Measurements from ENCODE around the gene RFTN2. TPM values are rescaled to one million over a fixed set of nuclear protein-coding genes. Genes with fewer than 3 reads are reported as not detected.

Gene RFTN2
- total RNA-seq, 1 experiment from 2014 or later = 0.07 TPM

DNA sequence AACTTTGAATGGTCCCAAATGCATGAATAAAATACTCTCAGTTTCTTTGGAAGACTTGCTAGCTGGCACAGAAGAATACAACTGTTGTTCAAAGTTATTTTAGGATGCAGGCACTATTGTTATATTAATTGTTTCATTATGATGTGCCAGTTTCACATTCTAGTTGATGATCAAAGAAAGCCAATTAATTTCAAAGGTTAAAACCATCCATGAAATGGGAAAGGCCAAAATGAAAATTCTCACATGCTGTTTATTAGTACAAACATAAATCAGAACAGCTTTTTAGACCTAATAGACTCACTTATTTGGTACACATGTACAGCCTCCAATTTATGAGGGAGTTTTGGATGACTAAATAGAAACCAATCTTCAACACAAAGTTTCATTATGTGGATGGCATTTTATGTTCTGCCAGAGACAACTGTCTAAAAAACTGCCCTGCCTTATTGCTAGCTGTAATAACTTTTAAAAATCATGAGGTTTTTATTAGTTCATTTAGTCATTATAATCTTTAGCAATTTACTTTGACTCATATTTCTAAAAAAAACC is 42.2 kb downstream of the RFTN2 start:
- H3K27me3 ChIP-seq = no peaks in the 10 kb centered on the region
- H3K4me3 ChIP-seq = no peak overlapping the region
- DNase-seq = no peak
- H3K36me3 ChIP-seq = no peaks in the 10 kb centered on the region
- H3K9me3 ChIP-seq = no peaks in the 10 kb centered on the region

DNA sequence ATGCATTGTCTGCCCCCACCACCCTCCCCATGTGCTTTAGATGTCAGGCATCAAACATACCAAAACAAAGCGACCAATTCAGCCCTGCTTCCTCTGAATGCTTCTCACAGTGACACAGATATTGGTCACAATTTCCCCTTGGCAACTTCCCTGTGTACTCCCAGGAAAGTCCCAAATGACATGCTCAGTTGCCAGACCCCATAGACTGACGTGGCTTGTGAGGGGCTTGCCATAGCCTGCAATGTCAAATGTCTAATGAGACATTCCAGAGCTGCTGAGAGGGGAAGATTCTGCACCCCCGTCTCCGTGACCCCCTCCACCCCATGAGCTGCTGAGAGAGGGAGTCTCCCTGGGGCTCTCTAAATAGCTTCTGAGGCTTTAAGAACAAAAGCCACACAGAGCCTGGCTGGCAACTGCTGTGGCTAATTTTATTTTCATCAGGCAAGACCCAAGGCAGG is 47.3 kb downstream of the RFTN2 start:
- H3K27me3 ChIP-seq = no peaks in the 10 kb centered on the region
- H3K36me3 ChIP-seq = no peaks in the 10 kb centered on the region
- peak; percentile 9 for DNase-seq
- no peak overlapping the region for H3K4me3 ChIP-seq
- no peaks in the 10 kb centered on the region for H3K9me3 ChIP-seq

DNA sequence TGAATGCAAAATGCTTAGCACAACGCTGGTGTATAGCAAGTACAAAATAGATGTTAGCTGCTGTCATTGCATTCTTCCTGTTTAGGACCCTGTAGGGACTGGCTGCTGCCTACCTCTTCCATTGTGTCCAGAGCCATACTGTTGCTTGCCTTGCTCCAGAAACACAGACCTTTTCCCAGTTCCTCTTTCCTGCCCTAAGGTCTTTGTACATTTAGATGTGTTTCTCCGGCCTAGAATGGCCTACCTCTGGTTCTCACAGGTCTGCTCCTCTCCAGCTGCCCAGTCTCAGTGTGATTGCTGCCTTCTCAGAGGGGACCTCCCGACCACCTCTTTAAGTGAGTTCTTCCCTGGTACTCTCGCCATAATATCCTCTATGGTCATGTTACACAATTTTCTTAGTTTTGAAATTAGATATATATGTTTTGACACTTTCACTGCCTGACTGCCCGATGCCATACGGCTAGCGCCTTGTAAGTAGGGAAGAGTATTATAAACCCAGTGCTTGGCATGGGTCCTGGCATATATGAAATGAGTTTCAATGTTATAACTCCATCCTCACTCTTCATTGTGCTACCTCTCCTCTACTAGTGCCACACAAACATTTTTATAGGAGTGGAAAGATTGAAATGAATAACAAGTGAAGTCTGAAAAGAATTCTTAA is 48.3 kb downstream of the RFTN2 start:
- Histone ChIP-seq H3K27me3 (no peaks in the 10 kb centered on the region), H3K36me3 (no peaks in the 10 kb centered on the region), H3K4me3 (no peak overlapping the region), H3K9me3 (no peaks in the 10 kb centered on the region)
- no peak for DNase-seq

DNA sequence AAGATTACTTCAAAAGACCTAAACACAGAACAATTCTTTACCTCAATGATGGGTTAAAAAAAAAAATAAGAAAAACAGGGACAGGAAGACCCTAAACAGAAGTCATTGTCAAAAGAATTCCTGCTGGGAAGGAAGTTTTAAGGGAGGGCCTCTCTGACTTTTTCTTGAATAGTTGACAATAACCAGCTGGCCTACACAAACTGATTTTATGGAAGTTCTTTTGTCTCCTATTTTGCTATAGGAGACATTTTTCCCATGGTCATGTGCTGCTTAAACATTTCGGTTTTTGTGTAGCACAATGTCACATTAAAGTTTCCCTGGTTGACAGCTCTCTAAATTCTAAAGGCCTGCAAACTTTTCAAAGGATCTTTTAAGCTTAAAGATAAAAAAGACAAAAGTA is 55.3 kb downstream of the RFTN2 start:
- Histone ChIP-seq H3K36me3 (no peaks in the 10 kb centered on the region), H3K9me3 (no peaks in the 10 kb centered on the region), H3K4me3 (no peak overlapping the region), H3K27me3 (no peaks in the 10 kb centered on the region)
- no peak for DNase-seq

DNA sequence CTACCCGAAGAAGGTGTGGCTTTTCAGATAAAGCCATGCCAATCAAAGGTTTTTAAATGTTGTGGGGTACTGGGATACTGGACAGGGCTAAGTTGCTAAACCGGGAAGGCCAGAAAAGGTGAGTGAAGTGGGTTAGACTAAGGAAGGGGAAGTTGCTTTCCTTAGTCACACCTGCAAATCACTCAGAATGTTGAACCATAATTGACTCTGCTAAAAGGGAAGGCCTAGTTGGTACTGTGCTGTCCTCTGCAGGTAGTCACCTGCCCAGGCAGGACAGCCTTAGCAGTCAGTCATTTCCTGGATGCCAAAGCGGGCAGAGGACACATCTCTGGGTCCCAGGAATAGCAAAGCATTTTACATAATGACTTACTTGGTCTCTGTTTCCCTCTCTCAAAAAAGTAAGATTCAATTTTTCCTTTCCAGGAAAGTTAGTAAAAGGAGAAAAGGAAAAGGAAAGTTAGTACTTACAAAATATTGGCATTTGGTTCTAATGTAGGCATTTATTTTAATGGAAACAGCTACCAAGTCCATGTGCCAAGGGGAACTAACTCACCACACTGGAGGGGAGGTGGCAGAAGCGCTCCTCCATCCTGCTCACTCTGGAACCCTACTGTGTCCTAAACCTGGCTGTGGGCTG is 60.3 kb downstream of the RFTN2 start:
- H3K27me3 ChIP-seq = no peaks in the 10 kb centered on the region
- no peaks in the 10 kb centered on the region for H3K36me3 ChIP-seq
- no peak overlapping the region for H3K4me3 ChIP-seq
- no peaks in the 10 kb centered on the region for H3K9me3 ChIP-seq
- DNase-seq = no peak

DNA sequence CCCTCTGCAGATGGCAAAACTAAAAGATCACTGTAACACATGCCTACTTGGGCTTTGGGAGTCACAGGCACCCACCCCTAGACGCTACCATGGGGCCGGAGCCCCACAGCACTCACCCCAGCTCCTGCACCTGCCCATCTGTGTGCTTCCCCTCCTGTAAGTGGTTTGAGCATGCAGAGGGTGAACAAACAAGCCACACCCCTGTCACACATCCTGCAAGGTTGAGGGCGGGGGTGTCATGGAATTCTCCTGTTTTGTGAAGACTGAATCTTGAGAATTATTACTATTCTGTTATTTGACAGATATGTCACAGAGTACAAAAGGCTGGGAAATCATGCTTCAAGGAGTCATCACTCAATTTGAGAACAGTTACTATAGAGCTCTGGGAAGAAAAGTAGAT is 60.9 kb downstream of the RFTN2 start:
- Histone ChIP-seq H3K36me3 (no peaks in the 10 kb centered on the region), H3K4me3 (no peak overlapping the region), H3K9me3 (no peaks in the 10 kb centered on the region), H3K27me3 (no peaks in the 10 kb centered on the region)
- DNase-seq = no peak

DNA sequence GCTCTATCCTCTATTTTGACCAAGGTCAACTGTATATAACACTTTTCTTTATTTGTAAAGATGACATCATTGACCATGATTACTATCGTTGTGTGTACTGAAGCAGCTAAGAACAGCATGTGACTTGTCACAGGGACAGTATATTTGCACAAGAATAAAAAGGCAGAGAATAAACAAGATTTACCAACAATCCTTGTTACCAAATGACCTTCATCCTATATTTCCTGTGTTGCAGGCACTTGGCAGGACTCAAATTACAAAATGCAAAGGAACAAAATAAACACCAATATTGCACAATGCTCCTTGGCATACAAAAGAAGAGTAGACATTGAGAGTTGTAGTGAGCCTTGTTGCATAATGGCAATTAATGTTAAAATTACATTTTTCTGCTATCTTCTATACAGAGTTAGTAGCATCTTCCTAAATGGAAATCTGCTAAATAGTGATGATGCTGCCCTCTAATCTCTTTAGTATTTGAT is 61.8 kb downstream of the RFTN2 start:
- H3K4me3 ChIP-seq = no peak overlapping the region
- H3K27me3 ChIP-seq = no peaks in the 10 kb centered on the region
- DNase-seq = no peak
- no peaks in the 10 kb centered on the region for H3K9me3 ChIP-seq
- no peaks in the 10 kb centered on the region for H3K36me3 ChIP-seq

DNA sequence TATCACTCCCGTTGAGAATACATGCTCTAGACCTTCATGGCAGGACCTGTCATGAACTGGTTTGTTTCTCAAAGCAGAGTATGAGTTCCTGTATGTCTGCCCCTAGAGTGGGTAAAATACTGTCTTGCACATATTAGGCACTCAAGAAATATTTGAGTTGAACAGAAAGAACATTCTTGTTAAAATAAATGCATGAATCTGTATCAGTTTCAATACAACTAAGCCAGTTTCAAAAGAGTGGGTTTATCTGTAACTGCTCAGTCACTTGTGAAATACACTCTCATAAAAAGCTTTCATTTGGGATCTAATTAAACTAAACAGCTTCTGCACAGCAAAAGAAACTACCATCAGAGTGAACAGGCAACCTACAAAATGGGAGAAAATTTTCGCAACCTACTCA is 69.2 kb downstream of the RFTN2 start:
- Histone ChIP-seq H3K9me3 (no peaks in the 10 kb centered on the region), H3K36me3 (no peaks in the 10 kb centered on the region), H3K27me3 (no peaks in the 10 kb centered on the region), H3K4me3 (no peak overlapping the region)
- no peak for DNase-seq

DNA sequence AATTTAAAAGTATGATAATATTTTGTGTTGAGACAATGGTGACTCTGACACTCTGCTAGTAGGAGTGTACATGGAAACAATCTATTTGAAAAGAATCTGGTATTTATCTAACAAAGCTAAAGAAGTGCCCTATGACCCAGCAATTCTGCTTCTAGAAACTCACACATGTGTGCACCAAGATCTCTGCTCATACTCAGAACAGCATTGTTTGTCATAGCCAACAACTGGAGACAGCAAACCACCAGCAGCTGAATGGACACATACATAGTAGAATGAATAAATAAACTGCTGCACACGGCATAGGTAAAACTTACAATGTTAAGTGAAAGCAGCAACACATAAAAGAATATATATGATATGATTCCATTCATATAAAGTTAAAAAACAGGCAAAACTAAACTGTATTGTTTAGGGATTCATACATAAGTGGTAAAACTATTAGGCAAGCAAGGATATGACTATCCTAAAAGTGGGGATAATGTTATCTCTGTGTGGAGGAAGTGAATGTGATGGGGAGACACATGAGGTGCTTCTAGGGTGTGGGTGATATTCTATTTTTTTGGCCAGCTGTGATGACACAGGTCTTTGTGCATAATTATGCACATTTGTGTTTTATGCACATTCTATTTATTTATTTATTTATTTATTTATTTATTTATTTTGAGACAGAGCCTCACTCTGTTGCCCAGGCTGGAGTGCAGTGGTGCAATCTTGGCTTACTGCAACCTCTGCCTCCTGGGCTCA is 71.1 kb downstream of the RFTN2 start:
- Histone ChIP-seq H3K4me3 (no peak overlapping the region), H3K27me3 (no peaks in the 10 kb centered on the region), H3K36me3 (no peaks in the 10 kb centered on the region), H3K9me3 (no peaks in the 10 kb centered on the region)
- no peak for DNase-seq

DNA sequence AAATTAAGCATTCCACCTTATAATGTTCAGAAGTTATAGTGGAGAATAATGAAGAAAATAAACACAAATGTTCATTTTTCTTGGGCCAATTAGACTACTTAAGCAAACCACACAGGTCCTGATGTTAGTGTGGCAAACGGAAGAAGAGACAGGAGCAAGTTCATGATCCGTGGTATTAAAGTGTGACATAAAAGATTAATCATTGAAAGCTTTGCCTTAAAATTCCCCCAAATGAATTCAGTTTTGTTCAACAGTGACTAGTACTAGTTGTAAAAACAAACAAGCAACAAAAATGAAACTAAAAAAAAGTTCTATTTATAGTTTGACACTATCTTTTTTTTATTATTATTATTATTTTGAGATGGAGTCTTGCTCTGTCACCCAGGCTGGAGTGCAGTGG is 73.7 kb downstream of the RFTN2 start:
- Histone ChIP-seq H3K27me3 (no peaks in the 10 kb centered on the region), H3K9me3 (no peaks in the 10 kb centered on the region), H3K36me3 (no peaks in the 10 kb centered on the region), H3K4me3 (no peak overlapping the region)
- no peak for DNase-seq

DNA sequence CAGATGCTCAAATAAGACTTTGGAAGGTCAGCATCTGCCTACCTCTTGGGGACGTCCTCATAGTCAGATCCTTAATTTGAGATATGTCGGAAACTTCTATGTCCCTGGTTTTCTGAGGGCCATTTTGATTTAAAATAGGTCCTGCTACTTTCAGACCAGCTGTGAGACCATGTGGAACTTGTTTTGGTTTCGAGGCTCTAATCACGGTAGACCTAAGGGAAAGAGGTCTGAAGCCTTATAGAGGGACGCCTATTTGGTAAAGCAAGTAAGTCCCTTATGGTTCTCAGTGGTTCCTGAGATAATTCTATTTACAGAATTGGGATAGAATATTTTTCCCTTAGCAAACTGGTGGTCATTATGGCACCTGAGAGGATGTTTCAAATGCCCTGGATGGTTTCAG is 75.1 kb downstream of the RFTN2 start:
- H3K27me3 ChIP-seq = no peaks in the 10 kb centered on the region
- no peaks in the 10 kb centered on the region for H3K36me3 ChIP-seq
- no peaks in the 10 kb centered on the region for H3K9me3 ChIP-seq
- H3K4me3 ChIP-seq = no peak overlapping the region
- DNase-seq = no peak

DNA sequence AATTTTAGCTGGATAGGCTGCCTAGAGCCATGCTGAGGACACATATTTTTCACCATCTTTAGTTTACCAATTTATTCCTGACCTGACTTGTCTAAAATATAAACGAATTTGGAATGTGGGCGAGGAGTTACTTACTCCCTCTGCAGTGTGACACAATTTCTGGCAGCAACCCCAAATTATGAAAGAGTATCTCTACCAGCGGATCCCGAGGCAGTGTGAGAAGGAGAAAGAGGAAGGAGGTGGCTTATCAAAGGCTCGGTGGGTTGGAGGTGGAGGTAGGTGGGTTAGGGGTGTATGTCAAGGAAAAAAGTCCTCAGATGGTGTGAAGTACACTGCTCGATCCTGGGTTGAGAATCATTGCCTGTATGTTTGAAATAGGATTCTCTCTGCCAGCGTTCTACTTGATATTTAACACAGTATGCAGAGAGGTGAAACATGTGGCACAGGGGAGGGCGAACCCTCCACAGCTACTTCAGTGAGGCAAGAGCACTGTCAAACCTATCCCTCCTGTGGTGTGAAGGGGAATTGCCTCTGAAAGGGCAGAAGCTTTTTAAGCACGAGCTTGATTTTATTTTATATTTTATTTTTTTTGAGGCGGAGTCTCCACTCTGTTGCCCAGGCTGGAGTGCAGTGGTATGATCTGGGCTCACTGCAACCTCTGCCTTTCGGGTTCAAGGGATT is 76.0 kb downstream of the RFTN2 start:
- no peaks in the 10 kb centered on the region for H3K36me3 ChIP-seq
- no peak overlapping the region for H3K4me3 ChIP-seq
- H3K27me3 ChIP-seq = no peaks in the 10 kb centered on the region
- DNase-seq = peak; percentile 13
- no peaks in the 10 kb centered on the region for H3K9me3 ChIP-seq

DNA sequence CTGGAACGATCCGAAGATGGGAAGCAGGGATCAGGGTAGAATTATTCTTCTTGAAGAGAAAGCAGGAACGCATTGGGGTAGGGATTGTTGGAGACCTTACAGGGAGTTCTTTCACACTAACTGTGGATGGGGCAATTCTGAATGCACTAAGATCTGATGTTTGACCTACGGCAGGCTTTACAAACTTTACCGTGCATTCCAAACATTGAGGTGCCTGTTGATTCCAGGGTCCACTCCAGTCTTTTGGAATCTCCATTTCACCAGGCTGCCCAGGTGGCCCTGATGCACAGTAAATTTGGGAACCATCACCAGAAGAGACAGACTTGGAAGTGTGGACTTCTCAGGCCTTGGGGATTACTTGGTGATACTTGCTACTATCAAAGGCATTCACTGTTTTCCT is 76.9 kb downstream of the RFTN2 start:
- Histone ChIP-seq H3K9me3 (no peaks in the 10 kb centered on the region), H3K36me3 (no peaks in the 10 kb centered on the region), H3K4me3 (no peak overlapping the region), H3K27me3 (no peaks in the 10 kb centered on the region)
- DNase-seq = no peak

DNA sequence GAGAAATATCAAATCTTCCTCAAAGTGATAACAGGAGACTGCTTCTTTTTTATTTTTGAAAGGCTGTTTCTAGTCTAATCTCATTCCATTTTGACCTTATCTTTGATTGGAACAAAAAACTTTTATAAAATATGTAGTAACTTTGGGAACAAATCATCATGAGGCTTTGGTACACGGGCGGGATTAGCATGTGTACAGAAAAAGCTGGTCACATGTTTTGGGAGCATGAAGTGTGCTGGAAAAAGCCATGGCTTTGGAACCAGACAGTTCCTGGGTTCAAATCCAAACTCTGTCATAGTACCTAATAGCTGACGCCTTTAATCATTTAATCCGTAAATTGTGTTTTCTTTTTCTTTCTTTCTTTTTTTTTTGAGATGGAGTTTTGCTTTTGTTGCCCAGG is 78.2 kb downstream of the RFTN2 start:
- DNase-seq = no peak
- H3K27me3 ChIP-seq = no peaks in the 10 kb centered on the region
- H3K9me3 ChIP-seq = no peaks in the 10 kb centered on the region
- no peaks in the 10 kb centered on the region for H3K36me3 ChIP-seq
- H3K4me3 ChIP-seq = no peak overlapping the region

DNA sequence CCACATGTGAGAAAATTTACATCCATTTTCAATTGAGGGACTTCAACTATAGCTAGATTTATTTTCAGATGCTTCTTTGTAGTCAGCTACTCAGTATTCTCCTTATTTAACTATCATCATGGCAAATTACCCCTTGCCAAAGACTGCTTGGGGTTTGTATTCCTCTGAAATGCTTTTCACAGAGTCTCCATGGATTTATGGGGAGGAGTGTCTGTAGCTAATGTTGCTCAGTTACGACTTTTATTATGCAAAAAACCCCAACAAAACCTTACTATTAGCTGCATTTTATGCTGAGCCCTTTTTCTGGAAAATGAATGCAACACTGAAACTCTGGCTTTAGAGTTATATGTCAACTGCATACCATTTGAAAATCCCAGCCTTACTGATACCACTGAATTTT is 78.6 kb downstream of the RFTN2 start:
- no peak for DNase-seq
- H3K9me3 ChIP-seq = no peaks in the 10 kb centered on the region
- H3K36me3 ChIP-seq = no peaks in the 10 kb centered on the region
- H3K4me3 ChIP-seq = no peak overlapping the region
- H3K27me3 ChIP-seq = no peaks in the 10 kb centered on the region

DNA sequence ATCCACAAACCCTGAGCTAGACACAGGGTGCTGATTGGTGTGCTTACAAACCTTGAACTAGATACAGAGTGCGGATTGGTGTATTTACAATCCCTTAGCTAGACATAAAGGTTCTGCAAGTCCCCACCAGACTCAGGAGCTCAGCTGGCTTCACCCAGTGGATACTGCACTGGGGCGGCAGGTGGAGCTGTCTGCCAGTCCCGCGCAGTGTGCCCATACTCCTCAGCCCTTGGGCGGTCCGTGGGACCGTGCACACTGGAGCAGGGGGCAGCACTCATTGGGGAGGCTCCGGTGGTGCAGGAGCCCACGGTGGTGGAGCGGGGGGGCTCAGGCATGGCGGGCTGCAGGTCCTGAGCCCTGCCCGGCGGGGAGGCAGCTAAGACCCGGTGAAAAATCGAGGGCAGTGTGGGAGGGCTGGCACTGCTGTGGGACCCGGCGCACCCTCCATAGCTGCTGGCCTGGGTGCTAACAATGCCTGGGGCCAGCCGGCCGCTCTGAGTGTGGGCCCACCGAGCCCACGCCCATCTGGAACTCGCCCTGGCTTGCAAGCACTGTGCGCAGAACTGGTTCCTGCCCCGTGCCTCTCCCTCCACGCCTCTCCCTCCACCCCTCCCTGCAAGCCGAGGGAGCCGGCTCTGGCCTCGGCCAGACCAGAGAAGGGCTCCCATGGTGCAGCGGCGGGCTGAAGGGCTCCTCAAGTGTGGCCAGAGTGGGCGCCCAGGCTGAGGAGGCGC is 83.9 kb downstream of the RFTN2 start:
- H3K4me3 ChIP-seq = no peak overlapping the region
- H3K9me3 ChIP-seq = no peaks in the 10 kb centered on the region
- no peak for DNase-seq
- H3K36me3 ChIP-seq = no peaks in the 10 kb centered on the region
- H3K27me3 ChIP-seq = no peaks in the 10 kb centered on the region
